ENCODE results near the gene MCC.

Gene MCC

GRCh38 chr5:113025596-113025995, 462.7 kb downstream of the MCC start:
- no peak overlapping the region for H3K27ac ChIP-seq
- no peak for TF ChIP-seq CTCF (IDR thresholded peaks at IDR 0.05)
- TF ChIP-seq ZFX (IDR thresholded peaks at IDR 0.05; ENCODE audit: borderline replicate concordance), result no peak

GRCh38 chr5:113024076-113024697, 464.1 kb downstream of the MCC start:
- no peak overlapping the region for H3K27ac ChIP-seq
- TF ChIP-seq CTCF (IDR thresholded peaks at IDR 0.05), result no peak
- no peak for TF ChIP-seq ZFX (IDR thresholded peaks at IDR 0.05; ENCODE audit: borderline replicate concordance)

GRCh38 chr5:113022661-113023060, 465.6 kb downstream of the MCC start:
- TF ChIP-seq ZFX (IDR thresholded peaks at IDR 0.05; ENCODE audit: borderline replicate concordance) (no peak), CTCF (IDR thresholded peaks at IDR 0.05) (no peak)
- no peak overlapping the region for H3K27ac ChIP-seq

GRCh38 chr5:113020461-113021273, 467.6 kb downstream of the MCC start:
- TF ChIP-seq CTCF (IDR thresholded peaks at IDR 0.05) (no peak), ZFX (IDR thresholded peaks at IDR 0.05; ENCODE audit: borderline replicate concordance) (no peak)
- no peak overlapping the region for H3K27ac ChIP-seq

GRCh38 chr5:113017881-113018635, 470.2 kb downstream of the MCC start:
- TF ChIP-seq ZFX (IDR thresholded peaks at IDR 0.05; ENCODE audit: borderline replicate concordance) (no peak), CTCF (IDR thresholded peaks at IDR 0.05) (no peak)
- no peak overlapping the region for H3K27ac ChIP-seq

GRCh38 chr5:113005454-113005853, 482.8 kb downstream of the MCC start:
- TF ChIP-seq ZFX (IDR thresholded peaks at IDR 0.05; ENCODE audit: borderline replicate concordance), result no peak
- TF ChIP-seq CTCF (IDR thresholded peaks at IDR 0.05), result no peak
- no peak overlapping the region for H3K27ac ChIP-seq
